ENCODE data around the gene ZNF627.

- no peak for TF ChIP-seq POLR2A (IDR thresholded peaks at IDR 0.05)
- no peak for TF ChIP-seq CTCF (IDR thresholded peaks at IDR 0.05)
Measured at GRCh38 chr19:11624069-11624463, 26.8 kb downstream of the ZNF627 start.
